Measurements from ENCODE around the gene FBXL19.

FBXL19 gene

DNA sequence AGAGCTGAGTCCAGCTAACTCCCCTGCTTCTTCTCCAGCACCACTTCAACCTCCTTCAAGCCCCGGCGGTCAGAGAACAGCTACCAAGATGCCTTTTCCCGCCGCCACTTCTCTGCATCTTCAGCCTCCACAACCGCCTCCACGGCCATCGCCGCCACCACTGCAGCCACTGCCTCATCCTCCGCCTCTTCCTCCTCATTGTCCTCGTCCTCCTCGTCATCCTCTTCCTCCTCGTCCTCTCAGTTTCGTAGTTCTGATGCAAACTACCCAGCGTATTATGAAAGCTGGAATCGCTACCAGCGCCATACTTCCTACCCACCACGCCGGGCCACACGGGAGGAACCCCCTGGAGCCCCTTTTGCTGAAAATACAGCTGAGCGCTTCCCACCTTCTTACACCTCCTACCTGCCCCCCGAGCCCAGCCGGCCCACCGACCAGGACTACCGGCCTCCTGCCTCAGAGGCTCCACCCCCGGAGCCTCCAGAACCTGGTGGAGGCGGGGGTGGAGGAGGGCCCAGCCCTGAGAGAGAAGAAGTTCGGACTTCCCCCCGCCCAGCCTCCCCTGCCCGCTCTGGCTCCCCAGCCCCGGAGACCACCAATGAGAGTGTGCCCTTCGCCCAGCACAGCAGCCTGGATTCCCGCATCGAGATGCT, 41.3 kb downstream of the FBXL19 start:
- no peak for DNase-seq (ENCODE audit: extremely low spot score)
- no peak for TF ChIP-seq CTCF (IDR thresholded peaks at IDR 0.05; ENCODE audit: control extremely low read depth, extremely low read depth, low read depth, missing control alignments)
- ChIA-PET POLR2A (no interaction called here), CTCF (interaction anchor here (0.7 to 5.3 kb wide), 5 partner anchors 11 to 22 kb away, joined by 3 to 25 read pairs (median 5); partner anchors contain the start of gene HSD3B7)

DNA sequence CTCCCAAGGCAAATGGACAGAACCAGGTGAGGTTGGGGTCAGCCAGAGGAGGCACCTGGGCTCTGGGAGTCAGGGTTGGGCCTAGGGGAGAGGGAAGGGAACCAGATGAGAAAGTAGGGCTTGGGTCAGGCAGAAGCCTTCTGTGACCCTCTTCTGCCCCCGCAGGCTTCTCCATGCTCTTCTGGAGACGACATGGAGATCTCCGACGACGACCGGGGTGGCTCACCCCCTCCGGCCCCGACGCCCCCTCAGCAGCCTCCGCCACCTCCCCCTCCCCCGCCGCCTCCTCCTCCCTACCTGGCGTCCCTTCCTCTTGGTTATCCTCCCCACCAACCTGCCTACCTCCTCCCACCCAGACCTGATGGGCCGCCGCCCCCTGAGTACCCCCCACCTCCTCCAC, 42.1 kb downstream of the FBXL19 start:
- POLR2A ChIA-PET, result no interaction called here
- DNase-seq (ENCODE audit: extremely low spot score), result no peak
- TF ChIP-seq CTCF (IDR thresholded peaks at IDR 0.05; ENCODE audit: control extremely low read depth, extremely low read depth, low read depth, missing control alignments), result no peak
- CTCF ChIA-PET, result interaction anchor here (1.6 to 5.3 kb wide), 2 partner anchors 12 to 19 kb away, joined by 6 to 25 read pairs; partner anchors contain the start of gene HSD3B7

GRCh38 chr16:30966033-30966619, 42.8 kb downstream of the FBXL19 start:
- POLR2A ChIA-PET, result no interaction called here
- DNase-seq (ENCODE audit: extremely low spot score), result no peak
- CTCF ChIA-PET, result interaction anchor here (1.6 to 5.3 kb wide), 2 partner anchors 12 to 19 kb away, joined by 6 to 25 read pairs; partner anchors contain the start of gene HSD3B7
- no peak for TF ChIP-seq CTCF (IDR thresholded peaks at IDR 0.05; ENCODE audit: control extremely low read depth, extremely low read depth, low read depth, missing control alignments)

GRCh38 chr16:30967795-30968194, 44.4 kb downstream of the FBXL19 start:
- no peak for DNase-seq (ENCODE audit: extremely low spot score)
- no peak for TF ChIP-seq CTCF (IDR thresholded peaks at IDR 0.05; ENCODE audit: control extremely low read depth, extremely low read depth, low read depth, missing control alignments)
- CTCF ChIA-PET, result interaction anchor here (1.7 kb wide), 2 partner anchors 17 to 26 kb away, joined by 5 to 6 read pairs; partner anchors contain the start of gene HSD3B7
- POLR2A ChIA-PET, result interaction anchor here (0.6 to 0.7 kb wide), 2 partner anchors 75 to 283 kb away, joined by 5 to 7 read pairs; no protein-coding TSS in a partner anchor

DNA sequence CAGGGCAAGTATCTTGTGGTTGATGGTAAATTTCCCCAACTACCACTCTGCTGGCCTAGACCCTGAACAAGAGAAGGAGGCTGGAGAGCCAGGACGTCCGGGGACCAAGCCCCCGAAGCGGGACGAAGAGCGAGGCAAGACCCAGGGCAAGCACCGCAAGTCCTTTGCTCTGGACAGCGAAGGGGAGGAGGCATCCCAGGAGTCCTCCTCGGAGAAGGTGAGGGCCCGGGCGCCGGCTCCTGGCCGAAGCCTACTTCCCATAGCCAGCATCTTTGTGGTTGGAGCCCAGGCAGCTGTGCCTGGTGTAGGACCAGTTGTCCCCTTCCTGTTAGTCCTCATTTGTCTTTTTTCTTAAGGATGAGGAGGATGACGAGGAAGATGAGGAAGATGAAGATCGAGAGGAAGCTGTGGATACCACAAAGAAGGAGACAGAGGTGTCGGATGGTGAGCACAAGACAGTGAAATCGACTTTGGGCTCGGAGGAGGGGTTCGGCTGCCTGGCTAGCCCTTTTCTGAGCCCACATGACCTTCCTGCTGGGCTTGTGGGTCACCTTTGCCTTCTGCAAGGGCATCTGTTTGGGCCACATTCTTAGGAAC, 46.0 kb downstream of the FBXL19 start:
- POLR2A ChIA-PET, result no interaction called here
- CTCF ChIA-PET, result interaction anchor here (1.0 to 1.7 kb wide), 3 partner anchors 15 to 105 kb away, joined by 4 to 6 read pairs (median 5); partner anchors contain the start of genes HSD3B7, ZNF646 and ZNF668
- DNase-seq (ENCODE audit: extremely low spot score), result no peak
- TF ChIP-seq CTCF (IDR thresholded peaks at IDR 0.05; ENCODE audit: control extremely low read depth, extremely low read depth, low read depth, missing control alignments), result no peak

GRCh38 chr16:30971298-30971697, 47.9 kb downstream of the FBXL19 start:
- DNase-seq (ENCODE audit: extremely low spot score), result no peak
- no peak for TF ChIP-seq CTCF (IDR thresholded peaks at IDR 0.05; ENCODE audit: control extremely low read depth, extremely low read depth, low read depth, missing control alignments)
- CTCF ChIA-PET, result interaction anchor here (0.9 to 1.3 kb wide), 5 partner anchors 12 to 146 kb away, joined by 3 to 7 read pairs (median 4); partner anchors contain the start of genes HSD3B7 and KAT8
- POLR2A ChIA-PET, result no interaction called here

Measured in GM10248 (cell line).